Keratinocyte (primary cell): ENCODE measurements around the gene TMEM217. TPM values are rescaled to one million over a fixed set of nuclear protein-coding genes. Genes with fewer than 3 reads are reported as not detected.

Source experiments
- DNase-seq: peaks from one replicate; pipeline ENCODE4 v3.0.0-alpha.2; 2011; ENCODE audit warnings: low read depth, missing footprints, low spot score
- FAIRE-seq: peaks from 2 replicates; lab custom pipeline; 2011; peaks lifted over from hg19 to GRCh38; lab: Jason Lieb, UNC
- H2AFZ ChIP-seq: 2 replicates; pipeline ENCODE4 v1.6.0; 2012; ENCODE audit warnings: low read length, control low read depth, inconsistent platforms; ENCODE audit not compliant: control insufficient read depth
- H3K27ac ChIP-seq: 2 replicates; pipeline ENCODE4 v1.5.1; 2011; ENCODE audit warnings: low read length; ENCODE audit not compliant: control insufficient read depth, insufficient read depth
- H3K27me3 ChIP-seq: 3 replicates; pipeline ENCODE4 v1.6.0; 2011; ENCODE audit warnings: low read length; ENCODE audit not compliant: control insufficient read depth, insufficient read depth; ENCODE audit errors: extremely low read depth
- H3K36me3 ChIP-seq, 2 experiments: 2 replicates in 1 of 2; 3 replicates in 1 of 2; pipeline ENCODE4 v1.5.1; 2011; ENCODE audit warnings: low read length in 2 of 2, mild to moderate bottlenecking in 1 of 2; ENCODE audit not compliant: control insufficient read depth in 2 of 2, insufficient read depth in 2 of 2; ENCODE audit errors: extremely low read depth in 1 of 2
- H3K4me1 ChIP-seq: 3 replicates; pipeline ENCODE4 v1.5.1; 2011; ENCODE audit warnings: low read length; ENCODE audit not compliant: control insufficient read depth, insufficient read depth; ENCODE audit errors: extremely low read depth
- H3K4me2 ChIP-seq: 3 replicates; pipeline ENCODE4 v1.6.0; 2011; ENCODE audit warnings: low read depth, low read length; ENCODE audit not compliant: control insufficient read depth, insufficient read depth; ENCODE audit errors: extremely low read depth
- H3K4me3 ChIP-seq, 3 experiments: fragments of 200-600 bp in 1 of 3; sonication (generic) in 1 of 3; 2 replicates in 2 of 3; 3 replicates in 1 of 3; pipeline ENCODE4 v1.5.1; 2011 to 2016; ENCODE audit warnings: low read length in 3 of 3, mild to moderate bottlenecking in 3 of 3, control low read depth in 2 of 3, inconsistent platforms in 1 of 3, low read depth in 1 of 3, mixed read lengths in 1 of 3, mixed run types in 1 of 3, moderate library complexity in 1 of 3; ENCODE audit not compliant: control insufficient read depth in 2 of 3, insufficient read depth in 2 of 3; ENCODE audit errors: extremely low read depth in 1 of 3
- H3K79me2 ChIP-seq: 2 replicates; pipeline ENCODE4 v1.6.0; 2012; ENCODE audit warnings: low read length; ENCODE audit not compliant: control insufficient read depth, insufficient read depth
- H3K9ac ChIP-seq: 3 replicates; pipeline ENCODE4 v1.6.0; 2011; ENCODE audit warnings: low read length; ENCODE audit not compliant: control insufficient read depth, insufficient read depth; ENCODE audit errors: extremely low read depth
- H3K9me1 ChIP-seq: 3 replicates; pipeline ENCODE4 v1.6.0; 2011; ENCODE audit warnings: low read length; ENCODE audit not compliant: control insufficient read depth, insufficient read depth; ENCODE audit errors: extremely low read depth
- H3K9me3 ChIP-seq: 2 replicates; pipeline ENCODE4 v1.5.1; 2012; ENCODE audit warnings: low read depth, low read length; ENCODE audit not compliant: control insufficient read depth
- H4K20me1 ChIP-seq: 3 replicates; pipeline ENCODE4 v1.6.0; 2011; ENCODE audit warnings: low read length; ENCODE audit not compliant: control insufficient read depth, insufficient read depth; ENCODE audit errors: extremely low read depth
- CTCF ChIP-seq, 3 experiments: IDR thresholded peaks in 1 of 3; conservative IDR thresholded peaks in 1 of 3; optimal IDR thresholded peaks in 1 of 3; 2 replicates in 2 of 3; 3 replicates in 1 of 3; pipeline versions ENCODE3 to v1.5.1; 2011; ENCODE audit warnings: low read length in 3 of 3, mild to moderate bottlenecking in 3 of 3, moderate library complexity in 2 of 3, control low read depth in 1 of 3, inconsistent platforms in 1 of 3; ENCODE audit not compliant: insufficient read depth in 2 of 3; ENCODE audit errors: extremely low read depth in 1 of 3
- EZH2 ChIP-seq: IDR thresholded peaks from one replicate; pipeline ENCODE4 v1.6.1; 2012; ENCODE audit warnings: inconsistent platforms, mild to moderate bottlenecking, low read length, moderate library complexity
- dilution Hi-C: fragments of 300-500 bp; cut with MboI; formaldehyde crosslinking; loops from one replicate; pipeline ENCODE4 v1.7.0; 2020; ENCODE audit warnings: low sequenced_read_pairs; ENCODE audit not compliant: extremely low pct_ligation_motif_present
- polyA plus RNA-seq, 5 experiments: library from polyadenylated mRNA; depleted of rRNA in 3 of 5; stranded (reverse) in 3 of 5; stranded (forward) in 1 of 5; unstranded in 1 of 5; fragments of >200 nt; gene quantifications; 1 replicate in 1 of 5; 2 replicates in 3 of 5; 3 replicates in 1 of 5; pipeline versions ENCODE4 v1.2.1 to v1.2.3, GENCODE V29; 2011 to 2012; ENCODE audit warnings: missing spikeins in 2 of 5, low read depth in 1 of 5, low replicate concordance in 1 of 5

TMEM217 gene
- polyA plus RNA-seq, 1 donor (not counting 4 experiments of a cell fraction or from before 2014, with no cell fraction given): 0.80 TPM

DNA sequence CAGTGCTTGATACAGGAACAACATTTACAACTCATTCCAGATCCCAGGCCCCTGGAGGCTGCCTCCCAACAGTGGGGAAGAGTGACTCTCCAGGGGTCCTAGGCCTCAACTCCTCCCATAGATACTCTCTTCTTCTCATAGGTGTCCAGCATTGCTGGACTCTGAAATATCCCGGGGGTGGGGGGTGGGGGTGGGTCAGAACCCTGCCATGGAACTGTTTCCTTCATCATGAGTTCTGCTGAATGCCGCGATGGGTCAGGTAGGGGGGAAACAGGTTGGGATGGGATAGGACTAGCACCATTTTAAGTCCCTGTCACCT is 83.8 kb downstream of the TMEM217 start:
- H3K4me1 ChIP-seq: peaks cover 10% of the 10 kb centered on the region
- H3K79me2 ChIP-seq: peaks cover 12% of the 10 kb centered on the region
- no peak overlapping the region for H2AFZ ChIP-seq
- H3K4me2 ChIP-seq: no peak overlapping the region
- FAIRE-seq (no peak), DNase-seq (no peak)
- H3K4me3 ChIP-seq: no peak overlapping the region
- H3K9me1 ChIP-seq: no peaks in the 10 kb centered on the region
- dilution Hi-C loops: no loop called here
- H3K27ac ChIP-seq: no peak overlapping the region
- TF ChIP-seq CTCF (optimal IDR thresholded peaks at IDR 0.05 in 1 of 3, IDR thresholded peaks at IDR 0.05 in 1 of 3, conservative IDR thresholded peaks at IDR 0.05 in 1 of 3; ENCODE audit: extremely low read depth in 1 of 3, insufficient read depth in 2 of 3, low read length in 3 of 3) (no peak), EZH2 (no peak)
- H3K9ac ChIP-seq: no peak overlapping the region
- H3K9me3 ChIP-seq: no peaks in the 10 kb centered on the region
- H3K36me3 ChIP-seq: peaks cover 8 to 14% of the 10 kb centered on the region in 2 experiments
- no peaks in the 10 kb centered on the region for H4K20me1 ChIP-seq
- no peaks in the 10 kb centered on the region for H3K27me3 ChIP-seq

GRCh38 chr6:37173493-37174195 is 84.3 kb downstream of the TMEM217 start:
- H3K4me3 ChIP-seq: no peak overlapping the region
- peaks cover 8 to 14% of the 10 kb centered on the region in 2 experiments for H3K36me3 ChIP-seq
- H3K79me2 ChIP-seq: peaks cover 12% of the 10 kb centered on the region
- peaks cover 15% of the 10 kb centered on the region for H3K4me1 ChIP-seq
- H3K4me2 ChIP-seq: no peak overlapping the region
- no peak overlapping the region for H3K27ac ChIP-seq
- no peaks in the 10 kb centered on the region for H4K20me1 ChIP-seq
- H3K9me1 ChIP-seq: no peaks in the 10 kb centered on the region
- no peaks in the 10 kb centered on the region for H3K9me3 ChIP-seq
- no peak for FAIRE-seq
- TF ChIP-seq CTCF (optimal IDR thresholded peaks at IDR 0.05 in 1 of 3, IDR thresholded peaks at IDR 0.05 in 1 of 3, conservative IDR thresholded peaks at IDR 0.05 in 1 of 3; ENCODE audit: extremely low read depth in 1 of 3, insufficient read depth in 2 of 3, low read length in 3 of 3): no peak
- TF ChIP-seq EZH2: no peak
- no peak for DNase-seq
- dilution Hi-C loops: no loop called here
- H3K9ac ChIP-seq: no peak overlapping the region
- no peaks in the 10 kb centered on the region for H3K27me3 ChIP-seq
- no peak overlapping the region for H2AFZ ChIP-seq
